Left lobe of liver (tissue), 2 donors: ENCODE measurements around the gene NCOR1. TPM values are rescaled to one million over a fixed set of nuclear protein-coding genes. Genes with fewer than 3 reads are reported as not detected.
A peak's percentile ranks its signal among the peaks of the same experiment; 100 is the strongest.

Experiments
- ATAC-seq: fragments of 200-7000 bp; cut with Tn5 transposase; one replicate; pipeline ENCODE4 v1.9.1; 2020; ENCODE audit warnings: mild to moderate bottlenecking, moderate library complexity
- DNase-seq: peaks from one replicate; pipeline ENCODE4 v3.0.0-alpha.2; 2020; ENCODE audit warnings: low spot score
- total RNA-seq: library from RNA; stranded (reverse); gene quantifications from one replicate; pipeline ENCODE4 v1.2.1, GENCODE V29; 2021
- donor health status: DM: no; HTN: no; CAD: no; lungs with moderate emphysema.
- donor health status: DM: no; HTN: yes; CAD: no.

NCOR1 gene
- total RNA-seq, 1 donor from 2014 or later, result 58.1 TPM

DNA sequence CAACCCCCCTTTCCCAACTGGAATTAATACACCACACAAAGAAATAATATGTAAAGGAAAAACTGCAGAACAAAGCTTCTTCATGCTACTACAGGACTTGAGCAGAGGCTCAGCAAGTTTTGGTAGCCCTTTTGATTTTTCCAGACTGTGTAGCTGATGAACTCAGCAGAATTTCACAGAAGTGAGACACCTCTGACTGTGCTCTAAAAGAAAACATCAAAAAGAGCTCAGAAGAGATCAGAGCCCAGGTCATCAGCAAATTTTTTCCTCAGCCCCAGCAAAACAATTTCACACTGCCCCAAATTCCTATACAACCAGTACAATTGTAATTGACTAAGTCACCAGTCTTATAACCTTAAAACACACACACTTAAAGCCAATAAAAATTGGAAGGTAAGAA lies 177.7 kb downstream of the NCOR1 start:
- DNase-seq, result no peak
- peak; percentile 21 for ATAC-seq

DNA sequence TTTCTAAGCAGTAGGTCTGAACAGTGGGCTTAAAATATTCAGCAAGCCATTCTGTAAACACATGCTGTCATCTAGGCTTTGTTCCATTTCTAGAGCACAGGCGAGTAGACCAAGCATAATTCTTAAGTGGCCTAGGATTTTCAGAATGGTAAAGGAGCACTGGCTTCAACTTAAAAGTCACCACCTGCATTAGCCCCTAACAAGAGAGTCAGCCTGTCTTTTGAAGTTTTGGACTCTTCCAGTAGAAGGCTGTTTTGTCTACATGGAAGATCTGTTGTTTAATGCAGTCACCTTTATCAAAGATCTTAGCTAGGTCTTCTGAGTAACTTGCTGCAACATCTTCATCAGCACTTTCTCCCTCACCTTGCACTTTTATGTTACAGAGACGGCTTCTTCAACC lies 179.1 kb downstream of the NCOR1 start:
- no peak for DNase-seq
- no peak for ATAC-seq

DNA sequence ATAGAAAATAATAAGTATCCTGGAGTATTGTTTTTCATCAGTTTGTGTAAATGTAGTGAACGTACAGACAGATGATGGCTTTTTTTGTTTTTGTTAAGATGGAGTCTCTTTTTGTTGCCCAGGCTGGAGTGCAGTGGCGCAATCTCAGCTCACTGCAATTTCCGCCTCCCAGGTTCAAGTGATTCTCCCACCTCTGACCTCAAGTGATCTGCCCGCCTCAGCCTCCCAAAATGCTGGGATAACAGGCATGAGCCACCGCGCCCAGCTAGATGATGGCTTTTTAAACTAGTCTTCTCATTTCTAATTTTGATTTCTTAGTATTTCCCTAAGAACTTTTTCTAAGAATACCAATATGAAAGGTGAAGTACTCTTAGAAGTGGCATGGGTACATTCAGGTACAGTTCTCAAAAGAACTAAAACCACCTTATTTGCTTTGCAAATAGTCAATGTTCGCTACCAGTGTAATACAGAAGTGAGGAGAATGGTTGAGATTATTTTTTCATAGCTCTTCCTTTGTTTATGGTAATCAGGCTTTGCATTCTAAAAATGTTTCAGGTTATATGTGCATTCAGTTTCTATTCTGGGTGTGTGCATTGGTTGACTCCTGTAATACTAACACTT lies 181.5 kb downstream of the NCOR1 start:
- DNase-seq (no peak), ATAC-seq (no peak)

DNA sequence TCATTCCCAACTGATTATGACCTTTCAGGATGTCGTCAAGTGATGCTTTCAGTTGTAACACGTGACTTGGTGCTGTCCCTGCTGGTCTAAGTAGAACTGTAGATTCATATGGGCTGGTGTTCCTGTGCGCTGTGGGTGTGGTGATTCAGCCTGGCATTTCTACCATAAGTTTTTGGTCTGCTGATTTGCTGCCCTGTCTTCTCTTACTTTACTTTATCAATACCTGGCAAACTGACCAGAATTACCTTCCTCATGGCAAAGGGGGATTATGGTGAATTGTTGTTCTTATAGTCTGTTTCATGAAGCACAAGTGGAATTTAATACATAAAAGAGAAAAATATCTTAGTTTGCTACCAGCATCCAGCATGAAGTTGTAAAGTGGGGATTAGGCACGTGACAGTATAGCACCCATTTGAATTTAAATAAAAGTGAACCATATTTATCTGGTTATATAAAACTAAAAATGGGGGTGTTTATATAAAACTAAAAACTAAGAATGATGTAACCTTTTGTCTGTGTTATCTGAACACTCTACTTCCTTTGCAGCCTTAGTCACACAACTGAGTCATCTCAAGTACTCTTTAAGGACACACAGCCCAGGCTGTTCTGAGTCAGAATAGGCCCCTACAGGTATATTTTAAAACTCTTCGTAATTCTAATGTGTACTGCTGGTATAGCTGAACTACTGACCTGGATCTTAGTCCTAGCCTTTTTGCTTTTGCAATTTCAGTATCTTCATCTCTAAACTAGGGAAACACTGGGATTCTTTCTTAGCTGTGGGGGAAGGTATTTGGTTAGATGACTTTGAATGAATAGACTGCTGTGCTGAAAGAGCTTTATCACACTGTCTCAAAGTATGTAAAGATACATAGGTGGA lies 187.4 kb downstream of the NCOR1 start:
- ATAC-seq (no peak), DNase-seq (no peak)

DNA sequence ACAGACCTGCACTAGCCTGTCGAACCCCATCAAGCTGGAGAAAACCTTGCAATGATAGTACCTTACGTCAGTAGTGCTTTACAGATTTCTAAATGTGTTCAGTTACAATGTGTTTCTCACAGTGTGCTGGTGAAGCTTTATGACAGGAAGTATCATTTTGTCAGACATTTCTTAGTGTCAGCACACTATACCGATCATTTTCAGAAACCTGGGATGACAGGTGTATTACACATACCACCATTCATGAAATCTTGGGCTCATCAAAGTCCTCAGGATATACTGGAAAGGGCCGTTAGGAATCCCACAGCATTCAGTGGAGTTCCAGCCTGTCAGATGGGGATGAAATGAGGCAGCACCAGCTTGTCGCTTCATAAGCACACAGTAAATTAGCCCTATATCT lies 188.4 kb downstream of the NCOR1 start:
- peak; percentile 7 for ATAC-seq
- DNase-seq, result no peak

DNA sequence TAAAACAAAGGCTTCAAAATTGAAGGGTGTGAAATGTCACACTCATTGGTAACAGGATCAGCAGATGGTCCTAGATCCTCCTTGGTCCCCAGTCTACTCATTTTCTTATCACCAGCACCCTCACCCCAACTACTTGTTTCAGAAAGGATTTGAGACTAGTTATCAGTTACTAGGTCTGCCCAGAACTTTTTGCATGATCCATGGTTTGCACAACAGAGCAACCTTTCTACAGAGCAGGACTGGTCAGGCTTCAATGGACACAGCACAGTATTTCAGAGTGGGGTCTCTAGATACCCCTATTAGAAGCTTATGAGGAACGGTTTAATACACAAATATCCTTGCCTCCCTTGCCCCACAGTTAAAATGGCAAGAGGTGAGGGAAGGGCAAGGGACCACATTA lies 190.1 kb downstream of the NCOR1 start:
- ATAC-seq, result no peak

DNA sequence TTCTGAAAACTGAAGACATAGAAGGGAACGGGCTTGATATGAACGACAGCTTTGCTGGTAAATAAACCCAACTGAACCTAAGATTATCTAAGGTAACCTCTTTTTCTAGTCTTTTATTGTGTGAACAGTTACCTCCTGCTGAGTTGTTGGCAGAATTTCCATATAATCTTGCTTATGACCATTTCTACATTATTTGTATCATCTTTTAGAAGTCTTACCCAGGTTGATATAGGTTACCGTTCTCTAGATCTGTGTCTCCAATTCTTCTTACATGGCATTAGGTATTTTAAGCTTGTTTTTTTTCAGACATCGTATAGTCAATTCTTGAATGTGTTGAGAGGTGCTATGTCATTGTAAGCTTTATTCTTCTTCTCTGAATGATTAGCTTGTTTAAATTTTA lies 191.5 kb downstream of the NCOR1 start:
- ATAC-seq (no peak), DNase-seq (no peak)

More for the DNA sequence above, 190.1 kb downstream of the NCOR1 start:
- DNase-seq, result no peak

DNA sequence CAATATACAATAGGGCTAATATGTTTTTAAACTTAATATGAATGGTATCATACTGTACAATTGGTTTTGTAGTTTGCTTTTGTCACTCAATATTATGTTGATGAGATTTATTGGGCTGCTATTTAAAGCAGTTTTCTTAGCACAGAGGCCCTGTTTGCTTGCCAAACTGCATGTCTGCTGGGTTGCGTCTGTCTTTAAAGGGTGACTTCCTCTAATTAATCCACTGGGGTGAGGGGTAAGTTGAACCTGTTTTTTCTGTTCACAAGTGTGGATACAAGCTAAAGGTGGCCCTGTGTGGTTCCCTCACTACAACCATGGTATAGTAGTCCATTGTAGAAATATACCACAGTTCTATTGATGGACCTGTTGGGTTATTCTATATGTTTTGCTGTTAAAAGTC lies 196.0 kb downstream of the NCOR1 start:
- peak; percentile 13 for ATAC-seq
- no peak for DNase-seq

DNA sequence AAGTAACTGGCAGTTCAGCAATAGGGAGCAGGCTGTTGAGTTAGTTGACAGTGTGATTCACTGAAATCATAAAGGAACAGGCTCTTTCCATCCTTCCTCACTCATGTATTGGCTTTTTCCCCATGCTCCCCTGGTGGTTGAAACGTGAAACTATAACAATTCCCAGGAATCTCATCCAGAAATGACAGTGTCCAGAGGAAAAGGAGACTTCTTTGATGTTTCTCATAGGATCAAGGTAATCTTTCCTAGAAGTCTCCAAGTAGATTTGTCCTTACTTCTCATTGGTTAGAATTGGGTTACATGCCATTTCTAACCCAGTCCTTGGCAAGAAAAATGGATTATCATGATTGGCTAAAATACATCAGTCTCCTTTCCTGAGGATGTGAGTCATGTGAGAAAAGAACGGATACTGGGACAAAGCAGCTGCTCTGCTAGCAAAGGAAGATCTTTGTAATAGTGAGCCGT lies 201.4 kb downstream of the NCOR1 start:
- DNase-seq (no peak), ATAC-seq (peak; percentile 54)

DNA sequence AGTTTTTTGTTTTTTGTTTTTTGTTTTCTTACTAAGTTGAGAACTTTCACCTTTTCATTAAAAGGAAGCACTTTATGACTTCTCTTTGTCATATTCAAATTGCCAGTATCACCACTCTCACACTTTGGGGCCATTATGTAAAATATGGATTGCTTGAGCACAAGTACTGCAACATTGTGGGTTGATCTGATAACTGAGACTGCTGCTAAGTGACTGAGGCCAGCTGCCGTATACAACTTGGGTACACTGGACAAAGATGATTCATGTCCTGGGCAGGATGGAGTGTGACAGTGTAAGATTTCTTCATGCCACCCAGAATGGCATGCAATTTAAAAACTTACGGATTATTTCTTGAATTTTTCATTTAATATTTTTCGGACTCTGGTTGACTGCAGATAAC lies 207.9 kb downstream of the NCOR1 start:
- DNase-seq (no peak), ATAC-seq (no peak)

DNA sequence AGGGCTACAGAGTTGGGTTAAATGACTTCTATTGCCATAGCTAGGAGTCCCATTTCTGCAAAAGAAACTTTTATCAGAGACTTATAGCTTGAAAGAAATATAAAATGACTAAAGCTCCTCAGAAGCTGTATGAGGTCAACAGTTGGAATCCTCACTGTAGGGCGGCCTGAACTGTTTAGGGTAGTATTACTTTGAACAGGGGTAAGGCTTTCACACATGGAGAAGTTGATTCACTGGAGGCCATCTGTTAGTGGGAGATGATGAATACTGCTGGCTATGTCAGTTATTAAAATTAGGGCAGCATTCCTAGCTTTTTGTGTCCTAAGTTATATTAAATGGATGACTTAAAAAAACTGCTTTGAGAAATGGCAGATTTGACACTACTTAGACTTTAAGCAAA lies 209.7 kb downstream of the NCOR1 start:
- ATAC-seq, result no peak
- no peak for DNase-seq

DNA sequence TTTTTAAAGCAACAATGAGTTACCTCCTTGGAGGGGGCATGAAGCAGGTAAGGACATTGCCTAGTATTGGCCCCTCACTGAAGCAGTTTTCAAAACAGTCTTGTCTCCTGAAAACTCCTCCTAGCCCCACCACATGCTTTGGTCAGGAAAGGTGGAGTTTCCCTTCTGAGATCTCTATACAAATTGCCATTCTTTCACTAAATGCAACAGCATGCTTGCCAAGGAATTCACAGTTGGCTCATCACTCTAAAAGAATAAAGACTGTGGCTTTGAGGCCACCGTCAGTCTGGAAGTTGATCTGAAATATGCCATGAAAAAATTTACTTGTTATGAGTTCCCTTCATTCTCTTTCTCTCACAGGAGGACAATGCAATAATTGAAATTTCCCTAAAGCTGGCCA lies 211.5 kb downstream of the NCOR1 start:
- DNase-seq, result no peak
- no peak for ATAC-seq

DNA sequence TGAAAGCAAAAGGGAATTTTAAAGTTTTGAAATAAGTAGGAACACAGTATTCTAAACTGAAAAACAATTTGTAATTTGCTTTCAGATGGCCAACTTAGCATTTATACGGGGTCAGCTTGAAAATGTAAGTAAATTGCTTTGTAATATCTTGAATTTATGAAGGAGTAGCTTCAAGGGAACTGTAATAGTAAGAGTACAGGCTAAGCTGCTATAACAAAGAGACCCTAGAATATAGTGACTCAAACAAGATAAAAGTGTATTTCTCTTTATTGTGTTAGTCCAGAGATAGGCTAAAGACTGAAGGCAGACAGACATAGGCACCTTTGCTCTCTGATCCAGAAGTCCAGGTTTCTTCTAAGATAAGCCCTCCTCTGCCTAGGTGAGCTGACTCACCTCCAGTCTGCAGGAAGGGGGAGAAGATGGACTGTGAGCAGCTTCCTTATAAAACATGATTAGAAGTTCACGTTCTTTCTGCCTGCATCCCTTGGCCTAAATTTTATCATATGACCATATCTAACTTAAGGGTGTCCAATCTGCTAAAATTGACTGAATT lies 212.6 kb downstream of the NCOR1 start:
- ATAC-seq (no peak), DNase-seq (no peak)

DNA sequence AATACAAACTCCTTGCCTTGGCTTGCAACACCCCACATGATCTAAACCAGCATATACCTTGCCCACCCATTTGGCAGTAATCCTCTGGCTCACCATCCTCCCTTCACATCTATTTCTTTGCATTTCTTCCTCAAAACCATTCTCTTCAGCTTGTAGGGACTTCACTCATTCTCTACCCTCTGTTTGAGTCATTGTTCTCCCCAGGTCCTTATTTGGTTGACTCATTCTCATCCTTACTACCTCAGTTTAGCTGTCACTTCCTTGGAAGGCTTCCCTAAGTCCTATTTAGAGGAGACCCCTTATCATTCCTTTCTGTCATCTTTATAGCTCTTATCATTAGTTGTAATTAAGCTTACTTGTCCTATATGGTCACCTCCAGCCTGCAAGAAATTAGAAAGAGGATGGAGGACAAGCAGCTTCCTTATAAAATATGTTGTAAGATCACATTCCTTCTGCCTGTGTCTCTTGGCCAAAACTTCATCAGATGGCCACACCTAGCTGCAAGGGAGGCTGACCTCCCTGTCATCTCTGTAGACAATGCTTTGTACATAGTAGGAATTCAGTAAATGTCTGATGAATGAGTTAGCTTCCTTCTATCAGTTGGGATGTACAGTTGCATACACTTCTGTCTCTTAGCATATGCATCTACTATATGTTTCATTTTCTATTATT lies 214.0 kb downstream of the NCOR1 start:
- no peak for ATAC-seq
- DNase-seq, result no peak

DNA sequence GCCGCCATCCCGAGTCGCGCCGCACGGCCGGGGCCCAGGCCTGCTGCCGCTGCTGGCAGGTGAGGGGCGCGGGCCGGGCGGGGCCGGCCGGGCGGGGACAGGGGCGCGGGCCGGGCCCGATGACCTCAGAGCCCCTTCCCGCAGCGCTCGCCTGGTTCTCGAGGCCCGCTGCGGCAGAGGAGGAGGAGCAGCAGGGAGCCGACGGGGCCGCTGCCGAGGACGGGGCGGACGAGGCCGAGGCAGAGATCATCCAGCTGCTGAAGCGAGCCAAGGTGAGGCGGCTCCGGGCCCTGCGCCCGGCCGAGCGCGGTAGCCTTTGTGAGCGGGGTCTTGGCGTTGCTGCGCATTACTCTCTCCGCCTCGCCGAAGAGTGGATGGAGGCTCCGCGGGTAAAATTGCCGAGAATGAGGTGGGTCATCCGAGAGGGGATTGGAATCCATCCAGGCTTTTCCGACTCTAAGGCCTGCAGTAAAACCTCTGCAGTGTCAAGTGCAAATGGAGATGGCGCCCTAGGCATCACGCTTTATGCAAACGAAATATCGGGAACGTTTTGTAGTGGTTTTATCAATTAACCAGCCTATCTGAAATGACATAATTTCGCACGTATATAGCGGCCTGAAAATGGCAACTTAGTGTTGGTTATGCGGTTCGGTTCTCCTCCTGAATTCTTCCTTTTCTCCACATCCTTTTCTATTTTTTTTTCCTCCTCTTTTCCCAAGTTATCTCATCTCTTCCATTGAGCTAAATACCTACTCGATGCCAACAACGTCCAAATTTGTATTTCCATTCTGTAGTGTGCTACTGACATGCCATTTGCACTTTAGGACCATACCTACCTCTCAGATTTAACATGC lies 215.1 kb downstream of the NCOR1 start:
- no peak for DNase-seq
- ATAC-seq, result peak; percentile 56

DNA sequence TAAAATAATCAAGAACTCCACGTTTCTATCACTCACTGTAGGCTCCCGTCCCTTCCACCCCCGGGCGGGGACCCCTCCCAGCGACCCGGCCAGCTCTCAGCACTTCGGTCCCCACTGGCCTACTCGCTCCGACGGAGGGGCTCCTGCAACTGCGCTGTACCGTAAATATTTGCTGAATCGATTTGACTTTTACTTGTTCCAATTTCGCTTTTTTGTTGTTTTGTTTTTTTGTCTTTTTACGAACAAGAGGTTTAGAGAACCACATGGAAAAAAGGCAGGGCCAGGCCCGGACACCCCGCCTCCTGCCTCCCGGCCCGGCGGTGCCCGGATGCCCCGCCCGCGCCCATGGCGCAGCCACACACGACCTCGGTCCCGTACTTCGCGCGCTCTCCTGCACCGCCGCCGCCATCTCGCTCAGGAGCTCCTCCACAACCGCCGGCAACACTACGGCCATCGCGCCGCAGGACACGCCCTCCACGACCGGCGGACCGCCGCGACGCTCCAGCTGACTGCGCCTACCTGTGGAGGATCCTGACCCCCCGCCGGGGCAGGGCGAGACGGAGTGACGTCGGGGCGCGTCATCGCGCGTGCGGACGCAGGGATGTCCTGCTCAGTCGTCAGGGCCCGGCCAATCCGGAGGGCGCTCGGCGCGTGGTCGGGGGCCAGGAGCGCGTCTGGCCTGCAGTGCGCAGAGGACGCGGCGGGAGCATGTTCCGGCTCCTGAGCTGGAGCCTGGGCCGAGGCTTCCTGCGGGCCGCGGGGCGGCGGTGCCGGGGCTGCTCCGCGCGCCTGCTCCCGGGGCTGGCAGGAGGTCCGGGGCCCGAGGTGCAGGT lies 216.0 kb downstream of the NCOR1 start, which contains the start of the genes TTC19 and ZSWIM7:
TTC19 (plus strand) TSS at position 684 of the 833 bp plus-strand sequence; CDS start at position 709, 25 bp downstream.
ZSWIM7 (minus strand) TSS at position 564 of the 833 bp plus-strand sequence; CDS start at position 454, 110 bp downstream.
- DNase-seq (peak; percentile 99), ATAC-seq (peak; percentile 92)

DNA sequence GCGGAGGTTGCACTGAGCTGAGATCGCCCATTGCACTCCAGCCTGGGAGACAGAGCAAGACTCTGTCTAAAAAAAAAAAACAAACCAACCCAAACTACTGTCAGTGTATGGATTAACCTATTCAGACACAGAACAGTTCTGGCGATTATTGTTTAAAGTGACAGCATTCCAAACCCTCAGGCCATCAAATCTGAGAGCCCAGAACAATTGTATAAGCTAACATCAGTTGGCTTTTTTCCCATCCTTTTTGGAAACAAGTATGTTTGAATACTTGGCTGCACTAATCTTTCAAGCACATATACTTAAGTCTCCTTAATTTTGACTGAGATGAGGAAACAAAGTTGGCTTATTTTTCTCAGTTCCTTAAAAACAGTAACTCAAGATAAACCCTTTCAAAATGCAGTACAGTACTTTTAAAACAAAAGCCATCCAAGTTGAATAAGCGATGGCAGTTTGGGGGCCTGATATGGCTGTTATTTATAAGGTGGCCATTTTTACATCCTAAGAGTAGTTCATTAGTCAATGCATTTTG lies 217.2 kb downstream of the NCOR1 start:
- DNase-seq, result no peak
- ATAC-seq, result no peak

DNA sequence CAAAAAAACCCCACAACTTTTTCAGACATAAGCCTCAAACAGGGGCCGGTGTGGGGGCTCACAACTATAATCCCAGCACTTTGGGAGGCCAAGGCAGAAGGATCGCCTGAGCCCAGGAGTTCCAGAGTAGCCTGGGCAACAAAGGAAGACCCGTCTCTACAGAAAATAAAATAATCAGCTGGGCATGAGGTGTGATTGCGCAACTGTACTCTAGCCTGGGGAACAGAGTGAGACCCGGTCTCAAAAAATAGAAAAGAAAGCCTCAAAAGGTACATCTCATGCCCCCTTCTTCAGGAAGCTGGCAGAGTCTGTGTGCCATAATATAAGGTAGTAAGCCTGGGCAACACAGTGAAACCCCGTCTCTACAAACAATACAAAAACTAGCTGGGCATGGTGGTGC lies 219.0 kb downstream of the NCOR1 start:
- ATAC-seq (no peak), DNase-seq (no peak)
